HG02623 (cell line): ENCODE data around the gene PKM.
"Not testable (repeated sequence)": the region's sequence is repeated elsewhere in the genome, so short reads cannot be mapped to it uniquely, and the experiment has no call there.

Source experiments
- ATAC-seq: cut with Tn5 transposase; IDR thresholded peaks from one replicate; pipeline ENCODE4 v1.9.1; 2021; ENCODE audit warnings: moderate library complexity; ENCODE audit not compliant: unreplicated experiment

The PKM gene

GRCh38 chr15:72231066-72231832 is at the start of gene PKM:
Gene PKM, minus strand, starts transcription at chr15:72231190. Its CDS starts 12,093 bp downstream, at chr15:72219097.
- ATAC-seq: peak; percentile 30

- no peak for ATAC-seq
Observed at GRCh38 chr15:72280751-72281150, 49.8 kb upstream of the PKM start.

- no peak for ATAC-seq
Observed at GRCh38 chr15:72278737-72279136, 47.7 kb upstream of the PKM start.

- ATAC-seq: no peak
Observed at GRCh38 chr15:72276326-72276700, 45.3 kb upstream of the PKM start.

- not testable (repeated sequence) for ATAC-seq
Observed at GRCh38 chr15:72275635-72276325, 44.8 kb upstream of the PKM start.

DNA sequence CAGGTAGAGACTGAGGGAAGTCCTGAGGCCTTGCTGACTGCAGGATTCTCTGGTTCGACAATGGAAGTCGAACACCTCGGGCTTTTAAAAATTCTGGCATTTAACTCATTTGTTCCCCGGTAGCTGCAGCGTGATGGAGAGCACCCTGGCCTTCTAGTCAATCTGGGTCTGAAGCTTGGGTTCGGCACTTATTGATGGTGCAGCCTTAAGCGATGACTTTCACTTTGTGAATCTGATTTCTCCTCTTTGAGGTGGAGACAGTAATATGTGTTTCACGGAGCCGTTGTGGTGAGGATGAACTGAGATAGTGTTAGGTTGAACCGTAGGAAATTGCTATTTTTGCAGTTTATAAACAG is 42.0 kb upstream of the PKM start:
- no peak for ATAC-seq

GRCh38 chr15:72272213-72272996 is 41.4 kb upstream of the PKM start, which contains the start of gene PARP6:
Gene PARP6, minus strand, starts transcription at chr15:72272554. Its CDS starts 5,077 bp downstream, at chr15:72267477.
- ATAC-seq: peak; percentile 96

- no peak for ATAC-seq
Observed at GRCh38 chr15:72271895-72272212, 40.9 kb upstream of the PKM start.

DNA sequence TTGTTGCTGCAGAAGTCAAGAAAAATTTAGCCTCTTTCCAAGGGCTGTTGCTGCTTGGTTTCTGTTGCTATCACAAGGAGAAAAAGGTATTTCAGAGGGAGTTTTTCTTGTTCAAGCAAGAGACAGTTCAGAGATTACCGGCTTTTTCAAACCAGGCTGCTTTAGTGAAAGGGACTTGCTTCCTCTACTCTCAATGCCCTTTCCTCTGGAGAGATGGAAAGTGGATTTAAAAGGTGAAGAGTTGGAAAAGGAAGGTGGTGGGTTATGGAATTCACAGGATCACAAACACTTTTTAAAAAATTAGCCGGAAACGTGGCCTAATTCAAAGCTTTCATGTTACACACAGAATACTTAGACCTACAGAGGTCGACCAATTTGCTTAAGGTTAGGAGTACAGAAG is 40.2 kb upstream of the PKM start:
- ATAC-seq: no peak

- ATAC-seq: no peak
Observed at GRCh38 chr15:72269739-72270138, 38.7 kb upstream of the PKM start.

DNA sequence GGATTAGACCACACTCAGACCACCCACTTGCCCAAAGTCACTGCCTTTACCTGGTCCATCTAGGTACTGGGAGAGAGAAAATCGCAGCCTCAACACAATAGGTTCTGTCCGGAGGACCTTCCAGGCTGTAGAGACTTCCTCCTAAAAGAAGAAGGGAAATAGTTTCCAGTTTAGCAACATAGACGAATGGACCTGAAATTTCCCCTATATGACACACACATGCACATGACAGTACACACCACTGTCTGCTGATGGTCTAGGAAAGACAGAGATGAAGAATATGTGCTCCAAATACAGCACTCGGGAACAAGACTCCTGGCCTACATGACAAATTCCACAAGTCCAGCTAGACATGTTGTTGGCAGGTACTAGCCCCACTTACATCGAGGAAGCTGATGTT is 34.0 kb upstream of the PKM start:
- no peak for ATAC-seq

DNA sequence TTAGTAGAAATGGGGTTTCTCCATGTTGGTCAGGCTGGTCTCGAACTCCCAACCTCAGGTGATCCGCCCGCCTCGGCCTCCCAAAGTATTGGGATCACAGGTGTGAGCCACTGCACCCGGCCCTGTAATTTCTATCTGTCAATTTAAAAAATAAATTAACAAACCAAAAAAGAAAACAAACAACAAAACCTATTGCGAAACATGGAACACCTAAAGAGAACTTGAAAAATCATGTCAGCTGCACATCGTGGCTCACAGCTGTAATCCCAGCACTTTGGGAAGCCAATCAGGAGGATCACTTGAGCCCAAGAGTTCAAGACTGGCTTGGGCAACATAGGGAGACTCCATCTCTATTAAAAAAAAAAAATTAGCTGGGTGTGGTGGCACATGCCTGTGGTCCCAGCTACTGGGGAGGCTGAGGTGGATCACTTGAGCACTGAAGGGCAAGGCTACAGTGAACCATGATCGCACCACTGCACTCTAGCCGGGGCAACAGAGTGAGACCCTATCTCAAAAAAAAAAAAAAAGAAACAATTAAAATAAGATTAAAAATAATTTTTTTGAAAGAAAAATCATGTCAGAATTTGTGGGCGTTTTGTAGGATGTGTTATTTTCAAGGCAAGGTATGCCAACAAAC is 21.8 kb upstream of the PKM start:
- ATAC-seq: no peak

GRCh38 chr15:72249142-72249810 is 18.3 kb upstream of the PKM start:
- no peak for ATAC-seq

- no peak for ATAC-seq
Observed at GRCh38 chr15:72248514-72248913, 17.5 kb upstream of the PKM start.

DNA sequence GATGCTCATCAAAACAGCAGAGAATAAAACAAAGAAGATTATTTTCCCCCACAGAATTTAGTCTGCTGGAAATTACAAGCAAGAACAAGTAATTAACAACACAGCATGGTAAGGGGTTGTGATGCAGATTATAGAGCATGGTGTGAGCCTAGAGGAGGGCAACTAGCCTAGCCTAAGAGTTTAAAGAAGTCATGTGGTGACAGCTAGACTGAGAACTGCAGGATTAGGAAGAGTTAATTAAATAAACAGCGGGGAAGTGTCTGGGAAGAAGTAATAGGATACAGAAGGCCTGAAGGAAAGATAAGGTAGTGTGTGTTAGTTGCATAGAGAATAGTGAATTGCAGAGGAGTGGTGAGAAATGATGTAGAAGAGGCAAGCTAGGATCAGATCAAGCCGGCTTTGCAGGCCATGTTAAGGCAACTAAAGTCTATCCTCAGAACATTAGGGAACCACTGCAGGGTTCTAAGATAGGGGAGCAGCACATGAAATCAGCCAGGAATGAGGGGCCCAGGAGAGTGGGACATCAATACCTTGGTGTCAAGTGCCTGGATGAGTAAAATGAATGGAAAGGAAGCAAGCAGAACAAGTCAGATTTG is 11.9 kb upstream of the PKM start:
- ATAC-seq: no peak

DNA sequence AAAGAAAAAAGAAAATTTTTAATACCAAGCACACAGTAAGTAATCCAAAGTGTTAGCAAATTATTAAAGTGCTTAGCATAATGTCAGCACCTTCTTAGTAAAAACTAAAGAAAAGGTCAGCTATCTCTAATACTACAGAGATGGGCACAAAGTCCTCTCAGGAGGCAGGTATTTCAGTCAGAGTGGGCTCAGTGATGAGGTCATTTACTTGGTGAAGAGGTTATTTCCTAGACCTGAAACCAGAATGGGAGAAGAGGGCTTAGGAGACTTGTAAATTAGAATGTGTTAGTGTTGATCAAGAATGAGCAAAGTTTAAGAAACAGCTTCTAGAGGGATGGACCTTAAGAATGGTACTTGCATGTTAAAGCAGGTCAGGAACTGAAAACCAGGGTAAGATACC is 8.7 kb upstream of the PKM start:
- ATAC-seq: no peak

DNA sequence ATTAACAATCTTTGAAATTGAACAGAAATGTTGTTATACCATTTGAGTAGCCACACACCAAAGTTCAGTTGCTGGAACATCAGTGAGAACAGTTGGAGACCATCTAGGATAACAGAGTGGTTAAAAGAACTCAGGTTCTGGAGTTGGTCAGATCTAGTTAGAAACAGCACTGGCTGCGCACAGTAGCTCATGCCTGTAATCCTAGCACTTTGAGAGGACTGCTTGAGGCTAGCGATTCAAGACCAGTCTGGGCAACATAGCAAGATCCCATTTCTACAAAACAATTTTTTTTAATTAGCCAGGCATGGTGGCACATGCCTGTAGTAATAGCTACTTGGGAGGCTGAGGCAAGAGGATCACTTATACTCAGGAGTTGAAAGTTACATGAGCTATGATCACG is 7.6 kb upstream of the PKM start:
- no peak for ATAC-seq

DNA sequence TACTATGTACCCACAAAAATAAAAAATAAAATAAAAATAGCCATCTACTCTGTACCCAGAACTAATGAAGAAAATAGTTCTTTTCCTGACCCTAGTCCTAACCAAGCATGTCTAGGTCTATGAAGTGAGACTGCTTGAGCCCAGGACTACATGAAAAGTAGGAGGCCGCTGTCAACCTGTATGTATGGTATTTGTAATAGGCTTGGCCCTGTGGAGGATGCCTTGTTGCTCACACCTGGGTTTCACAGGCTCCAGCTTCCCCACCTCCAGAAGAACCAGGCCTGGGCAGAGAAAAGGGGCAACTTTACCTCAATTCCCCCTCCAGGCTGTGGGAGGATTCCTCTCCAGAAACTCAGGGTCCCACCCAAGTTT is 6.8 kb upstream of the PKM start:
- no peak for ATAC-seq

DNA sequence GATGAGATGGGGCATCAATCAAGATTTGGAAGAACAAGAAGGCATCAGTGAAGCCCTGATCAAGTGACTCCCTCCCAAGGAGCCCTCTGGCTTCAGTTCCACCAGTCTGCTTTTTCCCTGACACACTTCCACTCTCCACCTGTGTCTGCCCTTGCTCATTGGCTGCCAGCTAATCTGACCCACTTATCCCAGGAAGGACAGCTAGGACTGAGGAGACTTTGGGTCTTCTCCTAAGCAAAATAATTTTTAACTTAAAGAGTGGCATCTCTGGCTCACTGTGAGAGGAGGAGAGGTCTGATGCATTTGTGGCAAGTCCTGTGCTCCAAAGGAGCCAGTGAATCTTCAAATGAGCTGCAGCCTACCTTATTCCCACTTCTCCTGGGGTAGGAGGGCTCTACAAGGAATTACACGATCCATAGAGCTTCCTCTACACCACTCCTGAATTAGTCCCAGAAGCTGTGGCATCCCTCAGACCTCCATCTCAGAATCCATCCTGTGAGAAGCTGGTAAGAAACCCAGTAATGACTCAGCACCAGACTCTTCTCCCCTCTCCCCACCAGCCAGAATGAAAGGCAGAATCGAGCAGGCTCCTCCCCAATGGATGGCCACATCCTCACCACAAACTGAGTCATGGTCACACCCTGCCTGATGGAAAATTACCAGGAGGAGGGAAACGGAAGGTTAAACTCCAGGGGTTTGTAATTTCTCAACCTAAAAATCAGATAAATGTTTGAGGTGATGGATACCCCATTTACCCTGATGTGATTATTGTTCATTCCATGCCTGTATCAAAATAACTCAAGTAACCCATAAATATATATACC is 6.3 kb upstream of the PKM start:
- no peak for ATAC-seq
